Keratinocyte (primary cell): Measurements from ENCODE around the gene AP2A2. TPM values are rescaled to one million over a fixed set of nuclear protein-coding genes. Genes with fewer than 3 reads are reported as not detected.

ENCODE experiments used
- DNase-seq: peaks from one replicate; pipeline ENCODE4 v3.0.0-alpha.2; 2011; ENCODE audit warnings: low read depth, missing footprints, low spot score
- FAIRE-seq: peaks from 2 replicates; lab custom pipeline; 2011; peaks lifted over from hg19 to GRCh38; lab: Jason Lieb, UNC
- H2AFZ ChIP-seq: 2 replicates; pipeline ENCODE4 v1.6.0; 2012; ENCODE audit warnings: low read length, control low read depth, inconsistent platforms; ENCODE audit not compliant: control insufficient read depth
- H3K27ac ChIP-seq: 2 replicates; pipeline ENCODE4 v1.5.1; 2011; ENCODE audit warnings: low read length; ENCODE audit not compliant: control insufficient read depth, insufficient read depth
- H3K27me3 ChIP-seq: 3 replicates; pipeline ENCODE4 v1.6.0; 2011; ENCODE audit warnings: low read length; ENCODE audit not compliant: control insufficient read depth, insufficient read depth; ENCODE audit errors: extremely low read depth
- H3K36me3 ChIP-seq, 2 experiments: 2 replicates in 1 of 2; 3 replicates in 1 of 2; pipeline ENCODE4 v1.5.1; 2011; ENCODE audit warnings: low read length in 2 of 2, mild to moderate bottlenecking in 1 of 2; ENCODE audit not compliant: control insufficient read depth in 2 of 2, insufficient read depth in 2 of 2; ENCODE audit errors: extremely low read depth in 1 of 2
- H3K4me1 ChIP-seq: 3 replicates; pipeline ENCODE4 v1.5.1; 2011; ENCODE audit warnings: low read length; ENCODE audit not compliant: control insufficient read depth, insufficient read depth; ENCODE audit errors: extremely low read depth
- H3K4me2 ChIP-seq: 3 replicates; pipeline ENCODE4 v1.6.0; 2011; ENCODE audit warnings: low read depth, low read length; ENCODE audit not compliant: control insufficient read depth, insufficient read depth; ENCODE audit errors: extremely low read depth
- H3K4me3 ChIP-seq, 3 experiments: fragments of 200-600 bp in 1 of 3; sonication (generic) in 1 of 3; 2 replicates in 2 of 3; 3 replicates in 1 of 3; pipeline ENCODE4 v1.5.1; 2011 to 2016; ENCODE audit warnings: low read length in 3 of 3, mild to moderate bottlenecking in 3 of 3, control low read depth in 2 of 3, inconsistent platforms in 1 of 3, low read depth in 1 of 3, mixed read lengths in 1 of 3, mixed run types in 1 of 3, moderate library complexity in 1 of 3; ENCODE audit not compliant: control insufficient read depth in 2 of 3, insufficient read depth in 2 of 3; ENCODE audit errors: extremely low read depth in 1 of 3
- H3K79me2 ChIP-seq: 2 replicates; pipeline ENCODE4 v1.6.0; 2012; ENCODE audit warnings: low read length; ENCODE audit not compliant: control insufficient read depth, insufficient read depth
- H3K9ac ChIP-seq: 3 replicates; pipeline ENCODE4 v1.6.0; 2011; ENCODE audit warnings: low read length; ENCODE audit not compliant: control insufficient read depth, insufficient read depth; ENCODE audit errors: extremely low read depth
- H3K9me1 ChIP-seq: 3 replicates; pipeline ENCODE4 v1.6.0; 2011; ENCODE audit warnings: low read length; ENCODE audit not compliant: control insufficient read depth, insufficient read depth; ENCODE audit errors: extremely low read depth
- H3K9me3 ChIP-seq: 2 replicates; pipeline ENCODE4 v1.5.1; 2012; ENCODE audit warnings: low read depth, low read length; ENCODE audit not compliant: control insufficient read depth
- H4K20me1 ChIP-seq: 3 replicates; pipeline ENCODE4 v1.6.0; 2011; ENCODE audit warnings: low read length; ENCODE audit not compliant: control insufficient read depth, insufficient read depth; ENCODE audit errors: extremely low read depth
- EZH2 ChIP-seq: IDR thresholded peaks from one replicate; pipeline ENCODE4 v1.6.1; 2012; ENCODE audit warnings: inconsistent platforms, mild to moderate bottlenecking, low read length, moderate library complexity
- dilution Hi-C: fragments of 300-500 bp; cut with MboI; formaldehyde crosslinking; loops from one replicate; pipeline ENCODE4 v1.7.0; 2020; ENCODE audit warnings: low sequenced_read_pairs; ENCODE audit not compliant: extremely low pct_ligation_motif_present
- polyA plus RNA-seq, 5 experiments: library from polyadenylated mRNA; depleted of rRNA in 3 of 5; stranded (reverse) in 3 of 5; stranded (forward) in 1 of 5; unstranded in 1 of 5; fragments of >200 nt; gene quantifications; 1 replicate in 1 of 5; 2 replicates in 3 of 5; 3 replicates in 1 of 5; pipeline versions ENCODE4 v1.2.1 to v1.2.3, GENCODE V29; 2011 to 2012; ENCODE audit warnings: missing spikeins in 2 of 5, low read depth in 1 of 5, low replicate concordance in 1 of 5
- TF ChIP-seq, protein P1 (sequence below), 3 experiments: IDR thresholded peaks in 1 of 3; conservative IDR thresholded peaks in 1 of 3; optimal IDR thresholded peaks in 1 of 3; 2 replicates in 2 of 3; 3 replicates in 1 of 3; pipeline versions ENCODE3 to v1.5.1; 2011; ENCODE audit warnings: low read length in 3 of 3, mild to moderate bottlenecking in 3 of 3, moderate library complexity in 2 of 3, control low read depth in 1 of 3, inconsistent platforms in 1 of 3; ENCODE audit not compliant: insufficient read depth in 2 of 3; ENCODE audit errors: extremely low read depth in 1 of 3

The AP2A2 gene
- polyA plus RNA-seq, 1 donor (not counting 4 experiments of a cell fraction or from before 2014, with no cell fraction given) = 47.8 TPM

DNA sequence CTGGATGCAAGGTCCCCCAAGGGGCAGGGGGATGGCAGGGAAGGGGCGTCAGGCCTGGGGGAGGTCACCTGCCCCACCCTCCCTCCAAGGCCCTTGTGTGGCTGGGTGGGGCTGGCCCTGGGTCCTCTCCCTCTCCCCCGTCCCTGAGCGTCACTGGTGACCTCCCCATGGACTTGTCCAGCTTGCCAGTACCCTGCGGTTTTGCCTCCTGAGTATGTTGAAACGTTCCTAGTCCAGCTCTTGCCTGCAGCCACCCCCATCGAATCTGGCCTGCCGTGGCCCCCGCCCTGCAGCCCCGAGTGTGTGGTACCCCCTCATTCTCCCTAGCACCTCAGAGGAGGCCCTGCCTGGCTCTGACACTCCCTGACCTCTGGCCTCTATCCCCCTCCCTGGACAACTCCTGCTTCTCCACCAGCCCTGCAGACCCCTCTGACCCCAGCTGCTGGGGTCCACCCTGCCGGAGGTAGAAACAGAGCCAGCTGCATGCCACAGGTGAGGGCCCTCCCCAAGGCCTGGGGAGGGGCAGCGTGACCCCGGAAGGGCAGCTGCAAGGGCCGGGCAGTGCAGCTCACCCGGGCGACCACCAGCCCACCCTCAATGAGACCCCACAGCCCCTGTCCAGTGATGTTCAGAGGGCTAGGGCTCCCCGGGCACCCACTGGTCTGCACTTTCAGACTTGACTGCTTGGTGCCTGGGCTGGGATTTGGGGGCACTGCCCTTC is 114.9 kb downstream of the AP2A2 start:
- DNase-seq (no peak), FAIRE-seq (no peak)
- H3K4me3 ChIP-seq = no peak overlapping the region
- dilution Hi-C loops = no loop called here
- H3K4me2 ChIP-seq = no peak overlapping the region
- no peaks in the 10 kb centered on the region for H3K9me3 ChIP-seq
- H3K36me3 ChIP-seq = no peaks in the 10 kb centered on the region
- H4K20me1 ChIP-seq = no peaks in the 10 kb centered on the region
- no peaks in the 10 kb centered on the region for H3K4me1 ChIP-seq
- H3K27me3 ChIP-seq = peaks cover 18% of the 10 kb centered on the region
- TF ChIP-seq, protein P1, sequence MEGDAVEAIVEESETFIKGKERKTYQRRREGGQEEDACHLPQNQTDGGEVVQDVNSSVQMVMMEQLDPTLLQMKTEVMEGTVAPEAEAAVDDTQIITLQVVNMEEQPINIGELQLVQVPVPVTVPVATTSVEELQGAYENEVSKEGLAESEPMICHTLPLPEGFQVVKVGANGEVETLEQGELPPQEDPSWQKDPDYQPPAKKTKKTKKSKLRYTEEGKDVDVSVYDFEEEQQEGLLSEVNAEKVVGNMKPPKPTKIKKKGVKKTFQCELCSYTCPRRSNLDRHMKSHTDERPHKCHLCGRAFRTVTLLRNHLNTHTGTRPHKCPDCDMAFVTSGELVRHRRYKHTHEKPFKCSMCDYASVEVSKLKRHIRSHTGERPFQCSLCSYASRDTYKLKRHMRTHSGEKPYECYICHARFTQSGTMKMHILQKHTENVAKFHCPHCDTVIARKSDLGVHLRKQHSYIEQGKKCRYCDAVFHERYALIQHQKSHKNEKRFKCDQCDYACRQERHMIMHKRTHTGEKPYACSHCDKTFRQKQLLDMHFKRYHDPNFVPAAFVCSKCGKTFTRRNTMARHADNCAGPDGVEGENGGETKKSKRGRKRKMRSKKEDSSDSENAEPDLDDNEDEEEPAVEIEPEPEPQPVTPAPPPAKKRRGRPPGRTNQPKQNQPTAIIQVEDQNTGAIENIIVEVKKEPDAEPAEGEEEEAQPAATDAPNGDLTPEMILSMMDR (optimal IDR thresholded peaks at IDR 0.05 in 1 of 3, IDR thresholded peaks at IDR 0.05 in 1 of 3, conservative IDR thresholded peaks at IDR 0.05 in 1 of 3; ENCODE audit: extremely low read depth in 1 of 3, insufficient read depth in 2 of 3, low read length in 3 of 3) = no peak
- TF ChIP-seq EZH2 = no peak
- no peak overlapping the region for H2AFZ ChIP-seq
- no peak overlapping the region for H3K9ac ChIP-seq
- no peak overlapping the region for H3K27ac ChIP-seq
- no peaks in the 10 kb centered on the region for H3K79me2 ChIP-seq
- no peaks in the 10 kb centered on the region for H3K9me1 ChIP-seq

DNA sequence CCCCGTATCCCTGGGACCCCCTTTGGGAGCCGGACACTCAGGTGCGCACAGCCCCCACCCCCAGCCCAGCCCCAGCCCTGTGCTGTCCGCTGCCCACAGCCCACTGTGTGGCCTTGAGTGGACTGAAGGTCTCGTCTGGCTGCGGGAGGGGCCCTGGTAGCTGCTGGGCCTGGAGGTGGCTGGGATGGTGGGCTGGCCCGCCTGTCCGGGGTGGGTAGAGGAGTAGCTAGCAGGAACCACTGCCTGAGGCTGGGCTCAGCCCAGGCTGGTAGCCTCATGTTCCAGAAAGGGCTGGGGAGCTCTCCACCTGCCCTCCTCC is 115.4 kb downstream of the AP2A2 start:
- Histone ChIP-seq H3K4me2 (no peak overlapping the region), H4K20me1 (no peaks in the 10 kb centered on the region), H3K9me1 (no peaks in the 10 kb centered on the region), H3K79me2 (no peaks in the 10 kb centered on the region), H3K4me1 (no peaks in the 10 kb centered on the region), H3K27me3 (peaks cover 18% of the 10 kb centered on the region), H3K27ac (no peak overlapping the region), H3K9ac (no peak overlapping the region), H2AFZ (no peak overlapping the region), H3K36me3 (no peaks in the 10 kb centered on the region), H3K4me3 (no peak overlapping the region), H3K9me3 (no peaks in the 10 kb centered on the region)
- TF ChIP-seq, protein P1 (optimal IDR thresholded peaks at IDR 0.05 in 1 of 3, IDR thresholded peaks at IDR 0.05 in 1 of 3, conservative IDR thresholded peaks at IDR 0.05 in 1 of 3; ENCODE audit: extremely low read depth in 1 of 3, insufficient read depth in 2 of 3, low read length in 3 of 3) = no peak
- TF ChIP-seq EZH2 = no peak
- dilution Hi-C loops = no loop called here
- DNase-seq (no peak), FAIRE-seq (no peak)
